ENCODE measurements around the gene TMEM14A. TPM values are rescaled to one million over a fixed set of nuclear protein-coding genes. Genes with fewer than 3 reads are reported as not detected.
"Not testable (repeated sequence)": the region's sequence is repeated elsewhere in the genome, so short reads cannot be mapped to it uniquely, and the experiment has no call there.

TMEM14A gene
- total RNA-seq, 2 donors from 2014 or later: 9.2 to 12.6 TPM

DNA sequence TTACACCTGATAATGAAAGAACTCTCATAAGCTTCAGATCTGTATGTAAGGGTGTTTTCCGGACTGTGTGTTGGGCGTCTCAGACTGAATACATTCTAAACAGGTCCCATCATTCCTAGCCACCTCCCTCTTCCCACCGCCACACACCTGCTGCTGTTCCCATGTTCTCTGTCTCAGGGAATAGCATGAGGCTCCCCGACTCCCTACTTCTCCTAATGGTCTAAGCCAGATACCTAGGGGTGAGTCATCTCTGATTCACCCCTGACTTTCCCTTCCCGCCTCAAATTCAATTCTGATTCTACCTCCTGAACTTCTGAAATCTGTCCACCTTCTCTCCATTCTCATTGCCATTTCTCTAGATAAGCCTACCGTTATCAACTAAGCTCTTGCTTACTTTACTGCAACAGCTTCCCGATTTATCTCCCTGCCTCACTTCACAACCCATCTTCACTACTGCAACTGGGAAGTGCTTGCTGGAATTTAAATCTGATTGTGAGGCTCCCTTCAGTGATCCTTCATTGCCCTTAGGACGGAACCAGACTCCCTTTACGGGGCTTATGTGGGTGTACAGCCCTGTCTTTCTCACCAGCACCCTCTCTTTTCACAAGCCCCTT, 1.6 kb downstream of the TMEM14A start:
- Mint-ChIP-seq H3K27ac (no peak overlapping the region), H3K4me1 (peaks cover 40% of the 10 kb centered on the region), H3K9me3 (no peaks in the 10 kb centered on the region), H3K27me3 (ENCODE audit: insufficient read depth) (no peaks in the 10 kb centered on the region), H3K4me3 (peak overlapping the region; percentile 10), H3K36me3 (ENCODE audit: low read depth) (peaks cover 28% of the 10 kb centered on the region)
- Histone ChIP-seq H3K36me3 (ENCODE audit: control insufficient read depth, insufficient read depth, low read length) (peaks cover 7% of the 10 kb centered on the region), H3K9ac (ENCODE audit: extremely low read depth, low read length, poor library complexity, severe bottlenecking) (no peak overlapping the region), H3K27ac (ENCODE audit: low read depth, low read length) (no peak overlapping the region), H3K4me3 (ENCODE audit: low read length) (peak overlapping the region; percentile 86), H3K9me3 (ENCODE audit: control insufficient read depth, low read length) (no peaks in the 10 kb centered on the region), H3K27me3 (ENCODE audit: control insufficient read depth, insufficient read depth, low read length, poor library complexity, severe bottlenecking) (no peaks in the 10 kb centered on the region), H3K4me1 (ENCODE audit: control insufficient read depth, insufficient read depth, low read length) (peaks cover 9% of the 10 kb centered on the region)
- WGBS, 2 experiments (ENCODE audit: insufficient coverage in 1 of 2, insufficient read length in 1 of 2): 70 to 90% methylated on average over 7 to 9 of the region's 9 CpGs
- TF ChIP-seq, protein P1, sequence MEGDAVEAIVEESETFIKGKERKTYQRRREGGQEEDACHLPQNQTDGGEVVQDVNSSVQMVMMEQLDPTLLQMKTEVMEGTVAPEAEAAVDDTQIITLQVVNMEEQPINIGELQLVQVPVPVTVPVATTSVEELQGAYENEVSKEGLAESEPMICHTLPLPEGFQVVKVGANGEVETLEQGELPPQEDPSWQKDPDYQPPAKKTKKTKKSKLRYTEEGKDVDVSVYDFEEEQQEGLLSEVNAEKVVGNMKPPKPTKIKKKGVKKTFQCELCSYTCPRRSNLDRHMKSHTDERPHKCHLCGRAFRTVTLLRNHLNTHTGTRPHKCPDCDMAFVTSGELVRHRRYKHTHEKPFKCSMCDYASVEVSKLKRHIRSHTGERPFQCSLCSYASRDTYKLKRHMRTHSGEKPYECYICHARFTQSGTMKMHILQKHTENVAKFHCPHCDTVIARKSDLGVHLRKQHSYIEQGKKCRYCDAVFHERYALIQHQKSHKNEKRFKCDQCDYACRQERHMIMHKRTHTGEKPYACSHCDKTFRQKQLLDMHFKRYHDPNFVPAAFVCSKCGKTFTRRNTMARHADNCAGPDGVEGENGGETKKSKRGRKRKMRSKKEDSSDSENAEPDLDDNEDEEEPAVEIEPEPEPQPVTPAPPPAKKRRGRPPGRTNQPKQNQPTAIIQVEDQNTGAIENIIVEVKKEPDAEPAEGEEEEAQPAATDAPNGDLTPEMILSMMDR (conservative IDR thresholded peaks at IDR 0.05): no peak
- DNase-seq: peak; percentile 52

DNA sequence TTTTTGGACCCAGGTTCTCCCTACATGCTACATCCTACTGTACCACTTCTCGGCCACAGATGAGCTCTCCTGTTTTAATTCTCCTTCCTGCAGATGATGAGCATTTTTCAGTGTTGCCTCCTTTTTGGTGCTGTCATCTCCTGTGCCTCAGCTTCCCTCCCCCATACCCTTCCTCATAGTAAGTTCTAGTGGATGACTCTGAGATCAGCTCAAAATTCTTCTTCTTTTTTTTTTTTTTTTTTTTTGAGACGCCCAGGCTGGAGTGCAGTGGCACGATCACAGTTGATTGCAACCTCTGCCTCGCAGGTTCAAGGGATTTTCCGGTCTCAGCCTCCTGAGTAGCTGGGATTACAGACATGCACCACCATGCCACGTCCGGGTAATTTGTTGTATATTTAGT, 3.8 kb downstream of the TMEM14A start:
- no peak overlapping the region for H3K27ac ChIP-seq (ENCODE audit: low read depth, low read length)
- no peaks in the 10 kb centered on the region for H3K9me3 ChIP-seq (ENCODE audit: control insufficient read depth, low read length)
- 78 to 89% methylated on average over 4 to 7 of the region's 7 CpGs for WGBS, 2 experiments (ENCODE audit: insufficient coverage in 1 of 2, insufficient read length in 1 of 2)
- H3K36me3 Mint-ChIP-seq (ENCODE audit: low read depth): peaks cover 11% of the 10 kb centered on the region
- TF ChIP-seq, protein P1 (conservative IDR thresholded peaks at IDR 0.05): no peak
- H3K9me3 Mint-ChIP-seq: no peaks in the 10 kb centered on the region
- peaks cover 7% of the 10 kb centered on the region for H3K36me3 ChIP-seq (ENCODE audit: control insufficient read depth, insufficient read depth, low read length)
- H3K4me3 ChIP-seq (ENCODE audit: low read length): no peak overlapping the region
- DNase-seq: no peak
- peaks cover 42% of the 10 kb centered on the region for H3K4me1 Mint-ChIP-seq
- no peak overlapping the region for H3K27ac Mint-ChIP-seq
- H3K27me3 ChIP-seq (ENCODE audit: control insufficient read depth, insufficient read depth, low read length, poor library complexity, severe bottlenecking): no peaks in the 10 kb centered on the region
- H3K4me1 ChIP-seq (ENCODE audit: control insufficient read depth, insufficient read depth, low read length): peaks cover 9% of the 10 kb centered on the region
- no peaks in the 10 kb centered on the region for H3K27me3 Mint-ChIP-seq (ENCODE audit: insufficient read depth)
- H3K9ac ChIP-seq (ENCODE audit: extremely low read depth, low read length, poor library complexity, severe bottlenecking): no peak overlapping the region
- H3K4me3 Mint-ChIP-seq: no peak overlapping the region

DNA sequence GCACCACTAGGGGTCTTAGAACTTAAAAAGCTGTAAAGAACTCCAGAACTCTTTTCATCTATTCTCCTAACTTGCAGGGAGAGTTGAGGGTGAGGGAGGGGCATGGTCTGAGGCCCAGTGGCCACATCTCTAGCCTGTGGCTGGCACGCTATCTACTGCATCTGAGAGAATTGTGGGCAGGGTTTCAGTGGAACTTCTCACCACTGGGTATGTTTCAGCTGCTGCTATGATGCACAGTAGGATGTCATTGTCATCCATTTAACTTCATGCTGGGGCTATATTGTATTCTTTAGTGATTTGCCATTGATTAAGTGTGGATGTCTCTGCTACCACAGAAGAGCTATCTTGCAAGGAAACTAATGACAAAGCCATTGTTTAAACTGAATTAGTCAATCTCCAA, 4.5 kb downstream of the TMEM14A start:
- Histone ChIP-seq H3K27me3 (ENCODE audit: control insufficient read depth, insufficient read depth, low read length, poor library complexity, severe bottlenecking) (no peaks in the 10 kb centered on the region), H3K4me1 (ENCODE audit: control insufficient read depth, insufficient read depth, low read length) (peaks cover 9% of the 10 kb centered on the region), H3K9me3 (ENCODE audit: control insufficient read depth, low read length) (no peaks in the 10 kb centered on the region), H3K9ac (ENCODE audit: extremely low read depth, low read length, poor library complexity, severe bottlenecking) (no peak overlapping the region), H3K4me3 (ENCODE audit: low read length) (no peak overlapping the region), H3K36me3 (ENCODE audit: control insufficient read depth, insufficient read depth, low read length) (peaks cover 7% of the 10 kb centered on the region), H3K27ac (ENCODE audit: low read depth, low read length) (no peak overlapping the region)
- Mint-ChIP-seq H3K9me3 (no peaks in the 10 kb centered on the region), H3K4me3 (no peak overlapping the region), H3K4me1 (peaks cover 42% of the 10 kb centered on the region), H3K27ac (no peak overlapping the region), H3K27me3 (ENCODE audit: insufficient read depth) (no peaks in the 10 kb centered on the region), H3K36me3 (ENCODE audit: low read depth) (peaks cover 11% of the 10 kb centered on the region)
- DNase-seq: peak; percentile 84
- 59% methylated on average over 1 of the region's 1 CpG; no CpG with 5 or more reads in 1 of the 2 experiments for WGBS, 2 experiments (ENCODE audit: insufficient coverage in 1 of 2, insufficient read length in 1 of 2)
- TF ChIP-seq, protein P1 (conservative IDR thresholded peaks at IDR 0.05): peak; percentile 67

DNA sequence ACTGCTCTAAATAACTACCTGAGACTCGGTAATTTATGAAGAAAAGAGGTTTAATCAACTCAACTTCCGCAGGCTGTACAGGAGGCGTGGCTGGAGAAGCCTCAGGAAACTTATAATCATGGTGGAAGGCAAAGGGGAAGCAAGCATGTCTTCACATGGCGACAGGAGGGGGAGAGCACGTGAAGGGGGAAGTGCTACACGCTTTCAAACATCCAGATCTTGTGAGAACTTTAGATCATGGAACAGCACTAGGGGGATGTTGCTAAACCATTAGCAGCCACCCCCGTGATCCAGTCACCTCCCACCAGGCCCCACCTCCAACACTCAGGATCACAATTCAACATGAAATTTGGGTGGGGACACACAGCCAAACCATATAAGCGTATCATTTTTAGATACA, 5.7 kb downstream of the TMEM14A start:
- 83 to 84% methylated on average over 6 to 8 of the region's 8 CpGs for WGBS, 2 experiments (ENCODE audit: insufficient coverage in 1 of 2, insufficient read length in 1 of 2)
- H3K4me1 ChIP-seq (ENCODE audit: control insufficient read depth, insufficient read depth, low read length); H3K27me3 ChIP-seq (ENCODE audit: control insufficient read depth, insufficient read depth, low read length, poor library complexity, severe bottlenecking); H3K36me3 ChIP-seq (ENCODE audit: control insufficient read depth, insufficient read depth, low read length); H3K4me3 Mint-ChIP-seq; H3K27me3 Mint-ChIP-seq (ENCODE audit: insufficient read depth); H3K9me3 Mint-ChIP-seq; H3K9ac ChIP-seq (ENCODE audit: extremely low read depth, low read length, poor library complexity, severe bottlenecking); H3K27ac ChIP-seq (ENCODE audit: low read depth, low read length); H3K27ac Mint-ChIP-seq; H3K9me3 ChIP-seq (ENCODE audit: control insufficient read depth, low read length); H3K4me3 ChIP-seq (ENCODE audit: low read length); DNase-seq: not testable (repeated sequence)
- H3K36me3 Mint-ChIP-seq (ENCODE audit: low read depth): peaks cover 11% of the 10 kb centered on the region
- peaks cover 35% of the 10 kb centered on the region for H3K4me1 Mint-ChIP-seq

Data from endodermal cell (in vitro differentiated cells).